ENCODE results near the gene SEPTIN3. TPM values are rescaled to one million over a fixed set of nuclear protein-coding genes. Genes with fewer than 3 reads are reported as not detected.
A peak's percentile ranks its signal among the peaks of the same experiment; 100 is the strongest.

Gene SEPTIN3
- total RNA-seq, 1 donor, result 0.36 TPM

- Histone ChIP-seq H3K4me1 (ENCODE audit: insufficient read depth, low read length) (no peaks in the 10 kb centered on the region), H3K4me3 (ENCODE audit: insufficient read depth, low read length) (no peak overlapping the region), H2AFZ (ENCODE audit: low read length) (no peak overlapping the region), H3K27me3 (ENCODE audit: insufficient read depth, low read length) (no peaks in the 10 kb centered on the region), H3K36me3 (ENCODE audit: insufficient read depth, low read length) (no peaks in the 10 kb centered on the region), H3K9me3 (ENCODE audit: low read depth, low read length) (no peaks in the 10 kb centered on the region), H3K27ac (ENCODE audit: low read depth, low read length) (no peak overlapping the region), H3K79me2 (ENCODE audit: insufficient read depth, low read length) (no peaks in the 10 kb centered on the region), H3K4me2 (ENCODE audit: insufficient read depth, low read length) (no peak overlapping the region), H4K20me1 (ENCODE audit: insufficient read depth, low read length) (no peaks in the 10 kb centered on the region)
- TF ChIP-seq CTCF (IDR thresholded peaks at IDR 0.05; ENCODE audit: extremely low read depth, low read depth, low read length), result no peak
- peak; percentile 81 for DNase-seq (ENCODE audit: insufficient read length, low spot score, missing footprints)
Measured at GRCh38 chr22:41933411-41934177, 35.6 kb upstream of the SEPTIN3 start.

GRCh38 chr22:41934284-41935014, 34.8 kb upstream of the SEPTIN3 start:
- Histone ChIP-seq H3K36me3 (ENCODE audit: insufficient read depth, low read length) (no peaks in the 10 kb centered on the region), H4K20me1 (ENCODE audit: insufficient read depth, low read length) (no peaks in the 10 kb centered on the region), H2AFZ (ENCODE audit: low read length) (no peak overlapping the region), H3K27ac (ENCODE audit: low read depth, low read length) (no peak overlapping the region), H3K4me2 (ENCODE audit: insufficient read depth, low read length) (no peak overlapping the region), H3K27me3 (ENCODE audit: insufficient read depth, low read length) (no peaks in the 10 kb centered on the region), H3K79me2 (ENCODE audit: insufficient read depth, low read length) (no peaks in the 10 kb centered on the region), H3K4me1 (ENCODE audit: insufficient read depth, low read length) (no peaks in the 10 kb centered on the region), H3K9me3 (ENCODE audit: low read depth, low read length) (no peaks in the 10 kb centered on the region), H3K4me3 (ENCODE audit: insufficient read depth, low read length) (no peak overlapping the region)
- TF ChIP-seq CTCF (IDR thresholded peaks at IDR 0.05; ENCODE audit: extremely low read depth, low read depth, low read length), result no peak
- peak; percentile 52 for DNase-seq (ENCODE audit: insufficient read length, low spot score, missing footprints)

- Histone ChIP-seq H4K20me1 (ENCODE audit: insufficient read depth, low read length) (no peaks in the 10 kb centered on the region), H3K79me2 (ENCODE audit: insufficient read depth, low read length) (no peaks in the 10 kb centered on the region), H2AFZ (ENCODE audit: low read length) (no peak overlapping the region), H3K4me1 (ENCODE audit: insufficient read depth, low read length) (no peaks in the 10 kb centered on the region), H3K4me3 (ENCODE audit: insufficient read depth, low read length) (no peak overlapping the region), H3K36me3 (ENCODE audit: insufficient read depth, low read length) (no peaks in the 10 kb centered on the region), H3K4me2 (ENCODE audit: insufficient read depth, low read length) (no peak overlapping the region), H3K27me3 (ENCODE audit: insufficient read depth, low read length) (no peaks in the 10 kb centered on the region), H3K9me3 (ENCODE audit: low read depth, low read length) (no peaks in the 10 kb centered on the region), H3K27ac (ENCODE audit: low read depth, low read length) (no peak overlapping the region)
- no peak for DNase-seq (ENCODE audit: insufficient read length, low spot score, missing footprints)
- no peak for TF ChIP-seq CTCF (IDR thresholded peaks at IDR 0.05; ENCODE audit: extremely low read depth, low read depth, low read length)
Measured at GRCh38 chr22:41935015-41935351, 34.3 kb upstream of the SEPTIN3 start.

- no peaks in the 10 kb centered on the region for H4K20me1 ChIP-seq (ENCODE audit: insufficient read depth, low read length)
- no peaks in the 10 kb centered on the region for H3K9me3 ChIP-seq (ENCODE audit: low read depth, low read length)
- H3K27me3 ChIP-seq (ENCODE audit: insufficient read depth, low read length), result no peaks in the 10 kb centered on the region
- no peak for DNase-seq (ENCODE audit: insufficient read length, low spot score, missing footprints)
- TF ChIP-seq CTCF (IDR thresholded peaks at IDR 0.05; ENCODE audit: extremely low read depth, low read depth, low read length), result no peak
- H3K4me1 ChIP-seq (ENCODE audit: insufficient read depth, low read length), result peaks cover 2% of the 10 kb centered on the region
- no peaks in the 10 kb centered on the region for H3K79me2 ChIP-seq (ENCODE audit: insufficient read depth, low read length)
- H3K36me3 ChIP-seq (ENCODE audit: insufficient read depth, low read length), result no peaks in the 10 kb centered on the region
- no peak overlapping the region for H3K4me2 ChIP-seq (ENCODE audit: insufficient read depth, low read length)
- H3K27ac ChIP-seq (ENCODE audit: low read depth, low read length), result no peak overlapping the region
- no peak overlapping the region for H2AFZ ChIP-seq (ENCODE audit: low read length)
- H3K4me3 ChIP-seq (ENCODE audit: insufficient read depth, low read length), result no peak overlapping the region
Measured at GRCh38 chr22:41935509-41935908, 33.7 kb upstream of the SEPTIN3 start.

All from osteoblast (primary cell).